NCI-H2227 (cell line): Measurements from ENCODE around the gene S100A3.

Experiments
- DNase-seq: peaks from one replicate; lab custom pipeline; 2025; ENCODE audit not compliant: unreplicated experiment; lab: John Stamatoyannopoulos, UW

The S100A3 gene

GRCh38 chr1:153513023-153513422 is 36.0 kb downstream of the S100A3 start:
- DNase-seq, result no peak

- peak; percentile 79 for DNase-seq
Observed at GRCh38 chr1:153510984-153511410, 38.1 kb downstream of the S100A3 start.

- DNase-seq, result peak; percentile 23
Observed at GRCh38 chr1:153509729-153510354, 39.2 kb downstream of the S100A3 start.

GRCh38 chr1:153509036-153509435 is 40.0 kb downstream of the S100A3 start:
- DNase-seq, result no peak

- DNase-seq, result no peak
Observed at GRCh38 chr1:153507926-153508583, 41.0 kb downstream of the S100A3 start.

- DNase-seq, result no peak
Observed at GRCh38 chr1:153506831-153507413, 42.1 kb downstream of the S100A3 start.

- no peak for DNase-seq
Observed at GRCh38 chr1:153506386-153506785, 42.7 kb downstream of the S100A3 start.

GRCh38 chr1:153505576-153505975 is 43.5 kb downstream of the S100A3 start:
- DNase-seq, result no peak

GRCh38 chr1:153503766-153504165 is 45.3 kb downstream of the S100A3 start:
- DNase-seq, result no peak

- no peak for DNase-seq
Observed at GRCh38 chr1:153498746-153499145, 50.3 kb downstream of the S100A3 start.
